Smooth muscle cell (in vitro differentiated cells): Measurements from ENCODE around the gene LYSMD4. TPM values are rescaled to one million over a fixed set of nuclear protein-coding genes. Genes with fewer than 3 reads are reported as not detected.

Source experiments
- DNase-seq: peaks from one replicate; lab custom pipeline; 2025; ENCODE audit not compliant: unreplicated experiment; lab: John Stamatoyannopoulos, UW
- H2AFZ ChIP-seq: fragments of 200-600 bp; sonication (generic); 2 replicates; pipeline ENCODE4 v1.6.0; 2016; ENCODE audit warnings: antibody characterized with exemption, low read depth, mild to moderate bottlenecking
- H3F3A ChIP-seq: fragments of 200-600 bp; sonication (generic); 2 replicates; pipeline ENCODE4 v1.6.0; 2017; ENCODE audit warnings: antibody characterized with exemption, low read depth
- H3K27ac ChIP-seq: fragments of 200-600 bp; sonication (generic); 2 replicates; pipeline ENCODE4 v1.5.1; 2016; ENCODE audit warnings: low read depth, mild to moderate bottlenecking
- H3K27me3 ChIP-seq: fragments of 200-600 bp; sonication (generic); 2 replicates; pipeline ENCODE4 v1.6.1; 2016; ENCODE audit warnings: low read depth, mild to moderate bottlenecking
- H3K36me3 ChIP-seq: fragments of 200-600 bp; sonication (generic); 2 replicates; pipeline ENCODE4 v1.5.1; 2016; ENCODE audit warnings: low read depth
- H3K4me1 ChIP-seq: fragments of 200-600 bp; sonication (generic); 2 replicates; pipeline ENCODE4 v1.5.1; 2016; ENCODE audit warnings: low read depth
- H3K4me2 ChIP-seq: fragments of 200-600 bp; sonication (generic); 2 replicates; pipeline ENCODE4 v1.6.0; 2016; ENCODE audit warnings: mild to moderate bottlenecking
- H3K4me3 ChIP-seq: fragments of 200-600 bp; sonication (generic); 2 replicates; pipeline ENCODE4 v1.5.1; 2016; ENCODE audit warnings: mild to moderate bottlenecking
- H3K79me2 ChIP-seq: fragments of 200-600 bp; sonication (generic); 2 replicates; pipeline ENCODE4 v1.6.0; 2016; ENCODE audit warnings: low read depth, mild to moderate bottlenecking
- H3K9ac ChIP-seq: fragments of 200-600 bp; sonication (generic); 2 replicates; pipeline ENCODE4 v1.6.0; 2016; ENCODE audit warnings: low read depth
- H3K9me3 ChIP-seq: fragments of 200-600 bp; sonication (generic); replicated peaks from 2 replicates; pipeline ENCODE4 v1.5.1; 2016; ENCODE audit warnings: low read depth
- H4K20me1 ChIP-seq: fragments of 200-600 bp; sonication (generic); 2 replicates; pipeline ENCODE4 v1.6.0; 2016; ENCODE audit warnings: low read depth
- CTCF ChIP-seq: fragments of 200-600 bp; sonication (generic); IDR thresholded peaks from 2 replicates; pipeline ENCODE4 v1.5.1; 2017; ENCODE audit warnings: borderline replicate concordance, mild to moderate bottlenecking, antibody characterized with exemption; ENCODE audit not compliant: insufficient read depth, poor library complexity, severe bottlenecking
- WGBS: methylation state at CpG from one replicate; pipeline ENCODE4 v1.1.7; 2016; ENCODE audit warnings: low lambda C conversion rate; 5-methylcytosine and 5-hydroxymethylcytosine counted together
- polyA plus RNA-seq: library from polyadenylated mRNA; unstranded; fragments of >200 nt; fragmentation: Nextera tagmentation; extraction: Ambion mirVana; gene quantifications from 2 replicates; pipeline ENCODE4 v1.2.1, GENCODE V29; 2016
- total RNA-seq: library from RNA; depleted of rRNA; stranded (reverse); fragments of >200 nt; gene quantifications from 2 replicates; pipeline ENCODE4 v1.2.3, GENCODE V29; 2014

Gene LYSMD4
- total and polyA plus RNA-seq, 2 experiments from 2014 or later = 4.4 to 6.0 TPM

- peaks cover 8% of the 10 kb centered on the region for H3K36me3 ChIP-seq
- no peak overlapping the region for H3K9ac ChIP-seq
- H3K4me1 ChIP-seq = peaks cover 4% of the 10 kb centered on the region
- no peak overlapping the region for H3K4me3 ChIP-seq
- H3K79me2 ChIP-seq = no peaks in the 10 kb centered on the region
- H4K20me1 ChIP-seq = peaks cover 24% of the 10 kb centered on the region
- H3K27me3 ChIP-seq = no peaks in the 10 kb centered on the region
- 94% methylated on average over 10 of the region's 10 CpGs for WGBS
- no peak overlapping the region for H3K4me2 ChIP-seq
- H2AFZ ChIP-seq = no peak overlapping the region
- H3K27ac ChIP-seq = no peak overlapping the region
- H3F3A ChIP-seq = peaks cover 6% of the 10 kb centered on the region
- no peak for TF ChIP-seq CTCF
- no peak for DNase-seq
- no peaks in the 10 kb centered on the region for H3K9me3 ChIP-seq
Observed at GRCh38 chr15:99716540-99717095, 16.6 kb downstream of the LYSMD4 start.

GRCh38 chr15:99712415-99712814, 20.8 kb downstream of the LYSMD4 start:
- WGBS = 87% methylated on average over 18 of the region's 18 CpGs
- H3K79me2 ChIP-seq = no peaks in the 10 kb centered on the region
- no peaks in the 10 kb centered on the region for H3K4me1 ChIP-seq

GRCh38 chr15:99711625-99712024, 21.6 kb downstream of the LYSMD4 start:
- Histone ChIP-seq H3K4me2 (no peak overlapping the region), H3K27ac (no peak overlapping the region), H3K79me2 (no peaks in the 10 kb centered on the region), H3K36me3 (peaks cover 8% of the 10 kb centered on the region), H3K9me3 (no peaks in the 10 kb centered on the region), H3K9ac (no peak overlapping the region), H3K4me1 (no peaks in the 10 kb centered on the region), H3F3A (peaks cover 5% of the 10 kb centered on the region), H3K27me3 (no peaks in the 10 kb centered on the region), H4K20me1 (peaks cover 17% of the 10 kb centered on the region), H2AFZ (no peak overlapping the region), H3K4me3 (no peak overlapping the region)
- no peak for TF ChIP-seq CTCF
- DNase-seq = no peak
- WGBS = 96% methylated on average over 5 of the region's 5 CpGs

More at GRCh38 chr15:99712415-99712814, 20.8 kb downstream of the LYSMD4 start:
- H3K4me3 ChIP-seq = no peak overlapping the region
- H3K36me3 ChIP-seq = peaks cover 8% of the 10 kb centered on the region
- DNase-seq = no peak
- H4K20me1 ChIP-seq = peaks cover 17% of the 10 kb centered on the region
- no peak for TF ChIP-seq CTCF
- H2AFZ ChIP-seq = no peak overlapping the region
- H3K27me3 ChIP-seq = no peaks in the 10 kb centered on the region
- no peak overlapping the region for H3K9ac ChIP-seq
- no peaks in the 10 kb centered on the region for H3K9me3 ChIP-seq
- no peak overlapping the region for H3K4me2 ChIP-seq
- H3K27ac ChIP-seq = no peak overlapping the region
- peaks cover 5% of the 10 kb centered on the region for H3F3A ChIP-seq
